Stimulated activated memory B cell treated with anti-CD40 and anti-IgM and Interleukin-4, amounts not matched to agents 10 μg/mL and 1 μg/mL and 100 μg/mL, for 72 hours (primary cell): ENCODE results near the gene CEND1.

Experiments used
- ATAC-seq: fragments of 150-1000 bp; cut with Tn5 transposase; 2 replicates; pipeline ENCODE4 v1.10.0; 2021
- H3K27ac Mint-ChIP-seq: one replicate; pipeline ENCODE4 v1.8.0; 2022; ENCODE audit warnings: mild to moderate bottlenecking, mixed read lengths
- H3K27me3 Mint-ChIP-seq: one replicate; pipeline ENCODE4 v1.8.0; 2022; ENCODE audit warnings: mixed read lengths
- H3K36me3 Mint-ChIP-seq: one replicate; pipeline ENCODE4 v1.8.0; 2022; ENCODE audit warnings: mixed read lengths
- H3K4me1 Mint-ChIP-seq: one replicate; pipeline ENCODE4 v1.8.0; 2022; ENCODE audit warnings: mixed read lengths
- H3K4me3 Mint-ChIP-seq: one replicate; pipeline ENCODE4 v1.8.0; 2022; ENCODE audit warnings: mild to moderate bottlenecking, moderate library complexity, mixed read lengths
- H3K9me3 Mint-ChIP-seq: one replicate; pipeline ENCODE4 v1.8.0; 2022; ENCODE audit warnings: mixed read lengths

CEND1 gene

GRCh38 chr11:789943-790342 lies at the start of gene CEND1:
TSS of gene CEND1 (minus strand) at chr11:790090. CDS start at chr11:788576, 1,514 bp downstream.
- Mint-ChIP-seq H3K4me1 (peaks cover 11% of the 10 kb centered on the region), H3K9me3 (no peaks in the 10 kb centered on the region), H3K4me3 (peak within 1 kb of the TSS; percentile 56), H3K27me3 (peaks cover 29% of the 10 kb centered on the region), H3K36me3 (peaks cover 32% of the 10 kb centered on the region), H3K27ac (no peak within 1 kb of the TSS)
- peak; percentile 10 for ATAC-seq

- H3K36me3 Mint-ChIP-seq = peaks cover 14% of the 10 kb centered on the region
- H3K4me3 Mint-ChIP-seq = no peak overlapping the region
- no peak for ATAC-seq
- H3K27ac Mint-ChIP-seq = no peak overlapping the region
- peaks cover 12% of the 10 kb centered on the region for H3K27me3 Mint-ChIP-seq
- no peaks in the 10 kb centered on the region for H3K9me3 Mint-ChIP-seq
- H3K4me1 Mint-ChIP-seq = peaks cover 41% of the 10 kb centered on the region
These were observed 49.4 kb upstream of the CEND1 start for GRCh38 chr11:839280-839623.

GRCh38 chr11:838441-839279 lies 48.8 kb upstream of the CEND1 start:
- Mint-ChIP-seq H3K27ac (no peak overlapping the region), H3K4me3 (no peak overlapping the region)

GRCh38 chr11:837990-838307 lies 48.1 kb upstream of the CEND1 start:
- Mint-ChIP-seq H3K36me3 (peaks cover 14% of the 10 kb centered on the region), H3K27me3 (no peaks in the 10 kb centered on the region), H3K4me3 (no peak overlapping the region), H3K27ac (no peak overlapping the region), H3K9me3 (no peaks in the 10 kb centered on the region), H3K4me1 (peaks cover 38% of the 10 kb centered on the region)
- ATAC-seq = no peak

More at GRCh38 chr11:838441-839279, 48.8 kb upstream of the CEND1 start:
- peaks cover 6% of the 10 kb centered on the region for H3K27me3 Mint-ChIP-seq
- no peak for ATAC-seq
- H3K36me3 Mint-ChIP-seq = peaks cover 14% of the 10 kb centered on the region
- H3K4me1 Mint-ChIP-seq = peaks cover 43% of the 10 kb centered on the region
- no peaks in the 10 kb centered on the region for H3K9me3 Mint-ChIP-seq

GRCh38 chr11:837189-837989 lies 47.5 kb upstream of the CEND1 start:
- no peak for ATAC-seq
- H3K27me3 Mint-ChIP-seq = peaks cover 1% of the 10 kb centered on the region
- H3K9me3 Mint-ChIP-seq = no peaks in the 10 kb centered on the region
- H3K4me3 Mint-ChIP-seq = no peak overlapping the region
- peaks cover 14% of the 10 kb centered on the region for H3K36me3 Mint-ChIP-seq
- H3K4me1 Mint-ChIP-seq = peaks cover 40% of the 10 kb centered on the region
- H3K27ac Mint-ChIP-seq = no peak overlapping the region

GRCh38 chr11:836700-837099 lies 46.8 kb upstream of the CEND1 start:
- H3K9me3 Mint-ChIP-seq = no peaks in the 10 kb centered on the region

GRCh38 chr11:836274-836673 lies 46.4 kb upstream of the CEND1 start:
- peaks cover 48% of the 10 kb centered on the region for H3K4me1 Mint-ChIP-seq
- peaks cover 12% of the 10 kb centered on the region for H3K27me3 Mint-ChIP-seq
- H3K36me3 Mint-ChIP-seq = peaks cover 14% of the 10 kb centered on the region
- no peaks in the 10 kb centered on the region for H3K9me3 Mint-ChIP-seq
- no peak for ATAC-seq
- no peak overlapping the region for H3K27ac Mint-ChIP-seq
- H3K4me3 Mint-ChIP-seq = no peak overlapping the region

More at GRCh38 chr11:836700-837099, 46.8 kb upstream of the CEND1 start:
- Mint-ChIP-seq H3K36me3 (peaks cover 14% of the 10 kb centered on the region), H3K27ac (no peak overlapping the region), H3K4me1 (peaks cover 47% of the 10 kb centered on the region), H3K27me3 (peaks cover 8% of the 10 kb centered on the region), H3K4me3 (no peak overlapping the region)
- no peak for ATAC-seq

GRCh38 chr11:834371-835316 lies 44.8 kb upstream of the CEND1 start:
- Mint-ChIP-seq H3K9me3 (no peaks in the 10 kb centered on the region), H3K36me3 (peaks cover 14% of the 10 kb centered on the region), H3K4me1 (peaks cover 50% of the 10 kb centered on the region), H3K27ac (peak overlapping the region; percentile 62), H3K27me3 (peaks cover 13% of the 10 kb centered on the region), H3K4me3 (peak overlapping the region; percentile 74)
- ATAC-seq = no peak

- H3K27me3 Mint-ChIP-seq = peaks cover 21% of the 10 kb centered on the region
- H3K4me3 Mint-ChIP-seq = peak overlapping the region; percentile 74
- ATAC-seq = no peak
- H3K36me3 Mint-ChIP-seq = peaks cover 11% of the 10 kb centered on the region
- peaks cover 56% of the 10 kb centered on the region for H3K4me1 Mint-ChIP-seq
- H3K9me3 Mint-ChIP-seq = no peaks in the 10 kb centered on the region
- peak overlapping the region; percentile 62 for H3K27ac Mint-ChIP-seq
These were observed 44.0 kb upstream of the CEND1 start for GRCh38 chr11:833849-834311.

- Mint-ChIP-seq H3K27ac (peak overlapping the region; percentile 62), H3K4me3 (peak overlapping the region; percentile 74), H3K9me3 (no peaks in the 10 kb centered on the region), H3K27me3 (peaks cover 23% of the 10 kb centered on the region), H3K36me3 (peaks cover 8% of the 10 kb centered on the region), H3K4me1 (peaks cover 58% of the 10 kb centered on the region)
- ATAC-seq = peak; percentile 35
These were observed 43.4 kb upstream of the CEND1 start for GRCh38 chr11:833114-833791.

GRCh38 chr11:832529-833113 lies 42.7 kb upstream of the CEND1 start, which contains the start of gene CD151:
TSS of gene CD151 (plus strand) at chr11:832952. CDS start at chr11:836070, 3,118 bp downstream.
- Mint-ChIP-seq H3K4me1 (peaks cover 61% of the 10 kb centered on the region), H3K9me3 (no peaks in the 10 kb centered on the region), H3K36me3 (peaks cover 4% of the 10 kb centered on the region), H3K4me3 (peak within 1 kb of the TSS; percentile 74), H3K27me3 (peaks cover 23% of the 10 kb centered on the region), H3K27ac (peak within 1 kb of the TSS; percentile 62)
- peak; percentile 67 for ATAC-seq

- H3K27me3 Mint-ChIP-seq = peaks cover 23% of the 10 kb centered on the region
- H3K9me3 Mint-ChIP-seq = no peaks in the 10 kb centered on the region
- ATAC-seq = no peak
- H3K36me3 Mint-ChIP-seq = no peaks in the 10 kb centered on the region
- H3K4me3 Mint-ChIP-seq = peak overlapping the region; percentile 63
- H3K4me1 Mint-ChIP-seq = peaks cover 61% of the 10 kb centered on the region
- H3K27ac Mint-ChIP-seq = no peak overlapping the region
These were observed 42.2 kb upstream of the CEND1 start for GRCh38 chr11:831961-832528.

- Mint-ChIP-seq H3K36me3 (no peaks in the 10 kb centered on the region), H3K4me3 (peak overlapping the region; percentile 59), H3K27ac (no peak overlapping the region), H3K27me3 (peaks cover 23% of the 10 kb centered on the region), H3K4me1 (peaks cover 65% of the 10 kb centered on the region), H3K9me3 (no peaks in the 10 kb centered on the region)
- ATAC-seq = no peak
These were observed 41.4 kb upstream of the CEND1 start for GRCh38 chr11:831118-831864.
